Neural crest cell (in vitro differentiated cells): Measurements from ENCODE around the gene PPP2R2C. TPM values are rescaled to one million over a fixed set of nuclear protein-coding genes. Genes with fewer than 3 reads are reported as not detected.
A peak's percentile ranks its signal among the peaks of the same experiment; 100 is the strongest.

Experiments used
- DNase-seq: peaks from one replicate; pipeline ENCODE4 v3.0.0; 2021; ENCODE audit warnings: low read depth, mixed read lengths, low spot score
- H3K27ac Mint-ChIP-seq: one replicate; pipeline ENCODE4 v1.8.0; 2021; ENCODE audit warnings: mild to moderate bottlenecking, mixed read lengths; ENCODE audit not compliant: unreplicated experiment
- H3K27me3 Mint-ChIP-seq: 2 replicates; pipeline ENCODE4 v1.8.0; 2021; ENCODE audit warnings: low read depth, mild to moderate bottlenecking, mixed read lengths
- H3K36me3 Mint-ChIP-seq: 2 replicates; pipeline ENCODE4 v1.8.0; 2021; ENCODE audit warnings: low read depth, mild to moderate bottlenecking, mixed read lengths
- H3K4me1 Mint-ChIP-seq: 2 replicates; pipeline ENCODE4 v1.8.0; 2021; ENCODE audit warnings: mixed read lengths
- H3K4me3 Mint-ChIP-seq: one replicate; pipeline ENCODE4 v1.8.0; 2021; ENCODE audit warnings: mild to moderate bottlenecking, mixed read lengths
- H3K9me3 Mint-ChIP-seq: 2 replicates; pipeline ENCODE4 v1.8.0; 2021; ENCODE audit warnings: mixed read lengths
- CTCF ChIP-seq: fragments of 200-600 bp; sonication (generic); conservative IDR thresholded peaks from 2 replicates; pipeline ENCODE4 v1.5.0; 2021; ENCODE audit warnings: antibody characterized with exemption, mild to moderate bottlenecking
- total RNA-seq: library from RNA; stranded (reverse); gene quantifications from 2 replicates; pipeline ENCODE4 v1.2.1, GENCODE V29; 2021

Gene PPP2R2C
- total RNA-seq, 1 donor from 2014 or later, result 0.35 TPM

- Mint-ChIP-seq H3K27ac (no peak overlapping the region), H3K4me1 (peaks cover 51% of the 10 kb centered on the region), H3K36me3 (no peaks in the 10 kb centered on the region), H3K27me3 (peaks cover 9% of the 10 kb centered on the region), H3K4me3 (peak overlapping the region; percentile 78), H3K9me3 (no peaks in the 10 kb centered on the region)
- DNase-seq, result no peak
- no peak for TF ChIP-seq CTCF
These were observed 200.5 kb downstream of the PPP2R2C start for GRCh38 chr4:6271701-6272465.

GRCh38 chr4:6271206-6271605, 201.2 kb downstream of the PPP2R2C start:
- DNase-seq, result no peak
- no peak overlapping the region for H3K27ac Mint-ChIP-seq
- no peaks in the 10 kb centered on the region for H3K9me3 Mint-ChIP-seq
- no peak for TF ChIP-seq CTCF
- no peaks in the 10 kb centered on the region for H3K36me3 Mint-ChIP-seq
- H3K4me1 Mint-ChIP-seq, result peaks cover 44% of the 10 kb centered on the region
- H3K27me3 Mint-ChIP-seq, result peaks cover 9% of the 10 kb centered on the region
- H3K4me3 Mint-ChIP-seq, result peak overlapping the region; percentile 94

GRCh38 chr4:6270636-6271121, 201.7 kb downstream of the PPP2R2C start:
- H3K27me3 Mint-ChIP-seq, result peaks cover 9% of the 10 kb centered on the region
- TF ChIP-seq CTCF, result no peak
- no peaks in the 10 kb centered on the region for H3K36me3 Mint-ChIP-seq
- H3K27ac Mint-ChIP-seq, result no peak overlapping the region
- DNase-seq, result no peak
- H3K4me1 Mint-ChIP-seq, result peaks cover 39% of the 10 kb centered on the region
- H3K9me3 Mint-ChIP-seq, result no peaks in the 10 kb centered on the region
- peak overlapping the region; percentile 94 for H3K4me3 Mint-ChIP-seq

Other genes starting within 250 kb of the PPP2R2C start
- 24.8 and 25.1 TPM in 2 replicates for gene WFS1, start 202.8 kb downstream of the PPP2R2C start, total RNA-seq
- gene MAN2B2, start 102.6 kb upstream of the PPP2R2C start, total RNA-seq, result 9.4 and 9.8 TPM in 2 replicates
- 317 and 325 TPM in 2 replicates for gene MRFAP1, start 168.1 kb upstream of the PPP2R2C start, total RNA-seq
- gene S100P, start 221.3 kb upstream of the PPP2R2C start, total RNA-seq, result not detected in 2 replicates
- 70.4 and 74.0 TPM in 2 replicates for gene MRFAP1L1, start 237.3 kb upstream of the PPP2R2C start, total RNA-seq
- 23.8 and 25.1 TPM in 2 replicates for gene BLOC1S4, start 243.6 kb upstream of the PPP2R2C start, total RNA-seq